LNCaP clone FGC (cell line): Measurements from ENCODE around the gene CCDC177.
A peak's percentile ranks its signal among the peaks of the same experiment; 100 is the strongest.

Experiments used
- DNase-seq: peaks from one replicate; pipeline ENCODE4 v3.0.0-alpha.2; 2011; ENCODE audit warnings: low read depth
- H3K4me3 ChIP-seq: 2 replicates; pipeline ENCODE4 v1.5.1; 2011; ENCODE audit warnings: mild to moderate bottlenecking, low read depth, low read length, control low read depth
- TF ChIP-seq, protein P1 (sequence below): IDR thresholded peaks from 2 replicates; pipeline ENCODE4 v1.5.1; 2012; ENCODE audit warnings: mild to moderate bottlenecking; ENCODE audit not compliant: control insufficient read depth, insufficient read depth; ENCODE audit errors: extremely low read depth

Gene CCDC177

DNA sequence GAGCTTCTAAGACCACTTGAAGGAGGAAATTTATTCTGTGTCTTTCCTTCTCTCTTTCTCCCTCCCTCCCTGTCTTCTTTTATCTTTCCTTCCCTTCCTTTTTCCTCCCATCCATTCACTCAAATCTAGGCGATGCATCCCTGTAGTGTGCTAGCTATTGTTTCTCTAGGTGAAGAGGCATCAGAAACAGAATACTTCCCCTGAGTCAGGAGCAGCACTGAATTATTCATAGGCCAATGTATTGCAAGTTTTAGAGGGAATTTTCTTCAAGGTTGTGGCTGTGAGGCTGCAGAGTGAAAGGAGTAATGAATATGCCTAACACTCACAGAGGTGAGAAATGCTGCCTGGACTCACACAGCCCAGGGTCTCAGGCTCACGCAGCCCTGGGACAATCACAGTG is 23.2 kb downstream of the CCDC177 start:
- no peak for DNase-seq
- TF ChIP-seq, protein P1, sequence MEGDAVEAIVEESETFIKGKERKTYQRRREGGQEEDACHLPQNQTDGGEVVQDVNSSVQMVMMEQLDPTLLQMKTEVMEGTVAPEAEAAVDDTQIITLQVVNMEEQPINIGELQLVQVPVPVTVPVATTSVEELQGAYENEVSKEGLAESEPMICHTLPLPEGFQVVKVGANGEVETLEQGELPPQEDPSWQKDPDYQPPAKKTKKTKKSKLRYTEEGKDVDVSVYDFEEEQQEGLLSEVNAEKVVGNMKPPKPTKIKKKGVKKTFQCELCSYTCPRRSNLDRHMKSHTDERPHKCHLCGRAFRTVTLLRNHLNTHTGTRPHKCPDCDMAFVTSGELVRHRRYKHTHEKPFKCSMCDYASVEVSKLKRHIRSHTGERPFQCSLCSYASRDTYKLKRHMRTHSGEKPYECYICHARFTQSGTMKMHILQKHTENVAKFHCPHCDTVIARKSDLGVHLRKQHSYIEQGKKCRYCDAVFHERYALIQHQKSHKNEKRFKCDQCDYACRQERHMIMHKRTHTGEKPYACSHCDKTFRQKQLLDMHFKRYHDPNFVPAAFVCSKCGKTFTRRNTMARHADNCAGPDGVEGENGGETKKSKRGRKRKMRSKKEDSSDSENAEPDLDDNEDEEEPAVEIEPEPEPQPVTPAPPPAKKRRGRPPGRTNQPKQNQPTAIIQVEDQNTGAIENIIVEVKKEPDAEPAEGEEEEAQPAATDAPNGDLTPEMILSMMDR, result no peak
- H3K4me3 ChIP-seq, result no peak overlapping the region

DNA sequence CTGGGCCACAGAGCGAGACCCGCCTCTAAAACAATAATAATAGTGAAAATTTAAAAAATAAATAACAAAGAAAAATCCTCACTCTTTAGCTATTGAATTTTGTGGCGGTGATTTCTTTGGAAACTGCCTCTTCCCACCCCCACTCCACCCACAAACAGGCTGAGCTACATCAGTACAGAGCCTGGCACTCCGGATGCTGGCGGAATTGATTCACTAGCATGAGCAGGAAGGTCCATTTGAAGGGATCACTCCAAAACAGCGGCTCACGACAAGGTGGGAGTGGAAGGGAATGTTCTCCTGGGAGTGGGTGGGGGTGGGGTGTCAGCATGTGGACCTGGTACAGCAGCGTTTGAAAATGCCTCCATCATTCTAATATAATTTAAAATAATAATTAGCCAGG is 26.1 kb downstream of the CCDC177 start:
- DNase-seq, result no peak
- H3K4me3 ChIP-seq, result no peak overlapping the region
- TF ChIP-seq, protein P1, result no peak

DNA sequence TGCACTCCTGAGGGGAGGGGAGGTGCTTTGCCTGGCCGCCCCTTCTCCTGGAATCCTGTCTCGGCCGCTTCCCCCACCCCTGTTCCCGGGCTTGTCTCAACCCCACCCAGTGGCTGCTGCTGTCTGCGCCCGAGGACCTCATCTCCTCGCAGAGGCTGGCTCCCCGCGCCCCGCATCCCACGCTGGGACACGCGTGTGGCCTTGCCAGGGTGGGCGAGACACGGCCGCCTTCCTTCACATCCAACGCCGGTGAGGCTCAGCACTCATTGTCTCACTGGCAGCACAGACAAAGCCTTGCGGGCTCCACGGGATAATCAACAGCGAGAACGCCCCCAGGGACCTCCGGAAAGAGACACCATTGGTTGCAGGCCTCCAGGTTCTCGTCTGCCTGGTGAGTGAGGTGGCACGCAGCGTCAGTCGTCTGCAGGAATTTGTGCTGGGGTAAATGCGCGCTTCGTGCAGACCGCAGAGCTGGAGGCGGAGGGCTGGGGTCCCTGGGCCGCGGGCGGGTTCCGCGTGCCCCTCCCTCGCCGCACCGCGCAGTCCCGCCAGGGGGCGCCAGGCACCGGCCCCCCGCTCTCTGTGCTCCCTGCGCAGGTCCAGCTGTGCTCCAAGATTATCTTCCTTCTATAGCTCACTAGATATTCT is 26.8 kb downstream of the CCDC177 start:
- DNase-seq, result no peak
- H3K4me3 ChIP-seq, result no peak overlapping the region
- TF ChIP-seq, protein P1, result peak; percentile 40

DNA sequence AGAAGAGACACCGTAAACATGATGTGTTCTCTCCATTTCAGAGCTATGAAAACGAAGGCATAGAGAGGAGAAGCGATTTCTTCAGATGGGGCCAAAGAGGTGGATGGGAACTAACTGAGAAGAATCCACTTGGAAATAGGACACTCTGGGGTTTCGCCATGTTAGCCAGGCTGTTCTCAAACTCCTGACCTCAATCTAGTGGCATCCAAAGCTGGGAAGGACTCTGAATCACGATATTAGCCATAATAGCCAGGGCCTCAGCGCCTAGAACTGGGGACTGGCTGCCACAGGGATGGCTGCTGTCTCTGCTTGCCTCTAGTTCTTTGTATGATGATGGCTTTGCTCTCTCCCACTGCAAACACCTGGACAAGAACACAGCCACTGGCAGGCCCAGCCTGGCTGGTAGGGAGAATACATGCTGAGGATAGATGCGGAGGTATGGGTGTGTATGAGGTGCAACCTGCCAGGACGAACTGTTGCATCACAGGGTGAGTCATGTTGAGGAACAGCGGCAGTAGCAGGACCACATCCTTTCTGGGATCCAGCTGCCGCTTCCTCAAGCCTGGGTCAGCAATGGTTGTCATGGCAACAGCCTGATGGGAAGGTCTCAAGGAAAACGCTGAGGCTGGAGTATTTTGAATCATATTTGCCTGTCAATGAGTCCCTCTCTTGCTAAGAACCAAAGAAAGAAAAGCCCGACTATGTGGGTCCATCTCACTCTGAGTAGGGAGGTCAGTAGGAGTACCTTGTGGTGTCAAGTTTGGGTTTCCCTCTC is 31.1 kb downstream of the CCDC177 start:
- TF ChIP-seq, protein P1, result no peak
- no peak for DNase-seq
- H3K4me3 ChIP-seq, result no peak overlapping the region

DNA sequence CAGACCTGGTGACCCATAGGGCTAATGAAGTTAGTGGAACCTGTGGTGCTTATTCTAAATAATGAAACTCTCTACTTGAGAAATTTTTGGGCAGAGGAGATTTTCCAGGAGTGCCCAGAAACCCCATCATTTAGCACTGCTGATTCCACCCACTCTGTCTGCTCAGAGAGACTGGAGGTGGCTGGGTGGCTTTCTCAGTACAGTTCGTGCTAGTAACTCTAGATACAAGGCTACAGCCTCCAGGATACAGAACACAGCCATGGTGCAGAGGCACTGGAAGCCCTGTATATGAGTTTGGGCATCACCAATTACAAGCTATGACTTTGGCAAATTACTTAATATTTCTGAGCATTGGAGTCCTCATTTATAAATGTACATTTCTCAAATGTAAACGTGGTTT is 32.4 kb downstream of the CCDC177 start:
- no peak overlapping the region for H3K4me3 ChIP-seq
- TF ChIP-seq, protein P1, result no peak
- DNase-seq, result no peak

DNA sequence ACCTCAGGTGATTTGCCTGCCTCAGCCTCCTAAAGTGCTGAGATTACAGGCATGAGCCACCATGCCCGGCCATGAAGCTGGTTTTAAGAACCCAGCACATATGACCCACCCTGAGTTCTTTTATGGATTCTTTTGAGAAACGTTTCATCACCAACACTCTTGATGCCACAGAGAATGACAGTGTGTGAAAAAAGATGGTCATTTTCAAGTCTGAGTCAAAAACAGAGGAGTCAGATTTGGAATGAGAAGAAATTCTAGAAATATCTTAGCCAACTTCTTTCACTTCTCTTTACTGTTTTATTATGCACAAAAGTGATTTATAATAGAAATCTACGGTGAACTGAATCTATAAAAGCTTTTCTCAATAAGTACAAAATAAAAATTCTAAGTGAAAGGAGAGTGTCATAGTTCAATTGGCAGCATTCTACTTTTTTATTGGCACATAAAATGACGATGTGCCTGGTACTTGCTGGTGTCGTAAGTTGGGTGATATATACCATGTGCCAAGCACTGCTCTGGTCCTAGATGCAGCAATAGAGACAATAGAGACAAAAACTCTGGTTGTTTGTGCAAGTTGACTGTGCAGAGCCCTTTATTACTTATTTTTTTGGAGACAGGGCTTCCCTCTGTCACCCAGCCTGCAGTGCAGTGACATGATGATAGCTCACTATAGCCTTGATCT is 33.9 kb downstream of the CCDC177 start:
- no peak overlapping the region for H3K4me3 ChIP-seq
- TF ChIP-seq, protein P1, result no peak
- no peak for DNase-seq
